Measurements from ENCODE around the gene CCDC141. TPM values are rescaled to one million over a fixed set of nuclear protein-coding genes. Genes with fewer than 3 reads are reported as not detected.
A peak's percentile ranks its signal among the peaks of the same experiment; 100 is the strongest.

CCDC141 gene
- total RNA-seq, 1 donor from 2014 or later: not detected

GRCh38 chr2:178865146-178865936 lies 184.6 kb downstream of the CCDC141 start:
- no peak for DNase-seq (ENCODE audit: low read depth)
- H3K4me3 ChIP-seq (ENCODE audit: low read depth, low read length): no peak overlapping the region
- TF ChIP-seq CTCF (conservative IDR thresholded peaks at IDR 0.05; ENCODE audit: low read depth, low read length): no peak

GRCh38 chr2:178863856-178864620 lies 185.9 kb downstream of the CCDC141 start:
- H3K4me3 ChIP-seq (ENCODE audit: low read depth, low read length): no peak overlapping the region
- DNase-seq (ENCODE audit: low read depth): no peak
- no peak for TF ChIP-seq CTCF (conservative IDR thresholded peaks at IDR 0.05; ENCODE audit: low read depth, low read length)

DNA sequence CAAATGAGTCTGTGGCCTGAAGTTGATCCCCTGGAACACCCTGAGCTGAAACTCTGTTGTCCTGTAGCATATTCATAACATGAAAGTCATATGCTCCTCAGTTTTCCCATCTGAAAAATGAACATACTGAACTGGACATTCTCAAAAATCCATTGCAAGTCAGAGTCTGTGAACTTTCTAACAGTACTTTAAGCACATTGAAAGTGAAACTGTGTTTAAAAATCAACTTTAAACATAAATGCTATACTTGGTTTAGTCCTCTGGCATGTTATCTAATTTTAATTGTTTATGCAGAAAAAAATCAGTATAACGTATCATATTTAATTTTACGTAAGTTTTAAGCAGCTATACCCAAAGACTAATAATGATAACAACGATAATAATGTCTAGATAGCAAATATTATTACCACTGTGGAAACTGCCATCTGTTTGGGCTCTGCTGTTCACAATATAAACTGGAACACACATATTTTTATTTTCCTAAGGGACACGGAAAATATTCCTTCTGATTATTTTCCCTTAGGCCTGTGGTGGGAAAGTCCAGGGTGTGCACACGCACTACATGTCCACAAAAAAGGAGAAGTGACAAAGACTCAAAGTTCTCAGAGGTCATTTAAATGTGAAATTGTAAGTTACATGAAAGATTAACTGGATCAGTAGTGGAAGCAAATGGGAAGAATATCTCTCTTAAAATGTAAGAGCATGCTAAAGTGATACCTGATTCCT lies 186.6 kb downstream of the CCDC141 start:
- no peak for TF ChIP-seq CTCF (conservative IDR thresholded peaks at IDR 0.05; ENCODE audit: low read depth, low read length)
- no peak for DNase-seq (ENCODE audit: low read depth)
- no peak overlapping the region for H3K4me3 ChIP-seq (ENCODE audit: low read depth, low read length)

DNA sequence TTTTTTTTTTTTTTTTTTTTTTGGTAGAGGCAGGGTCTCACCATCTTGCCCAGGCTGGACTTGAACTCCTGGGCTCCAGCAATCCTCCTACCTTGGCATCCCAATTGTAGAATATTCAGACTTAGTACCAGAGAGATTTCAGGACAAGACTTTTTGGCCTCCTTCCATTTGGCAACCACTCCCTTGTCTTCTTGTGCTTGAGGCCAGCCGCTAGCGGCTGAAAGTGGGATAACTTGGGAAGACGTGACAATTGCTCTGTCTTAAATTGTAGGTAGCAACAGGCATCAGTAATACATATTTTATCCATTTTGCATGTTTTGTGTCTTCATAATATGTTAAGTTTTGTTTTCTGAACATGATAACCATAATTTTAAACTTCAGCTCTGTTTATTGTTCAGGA lies 189.4 kb downstream of the CCDC141 start:
- TF ChIP-seq CTCF (conservative IDR thresholded peaks at IDR 0.05; ENCODE audit: low read depth, low read length): peak; percentile 6
- no peak overlapping the region for H3K4me3 ChIP-seq (ENCODE audit: low read depth, low read length)
- no peak for DNase-seq (ENCODE audit: low read depth)

GRCh38 chr2:178859730-178860129 lies 190.2 kb downstream of the CCDC141 start:
- no peak overlapping the region for H3K4me3 ChIP-seq (ENCODE audit: low read depth, low read length)
- DNase-seq (ENCODE audit: low read depth): no peak
- TF ChIP-seq CTCF (conservative IDR thresholded peaks at IDR 0.05; ENCODE audit: low read depth, low read length): no peak

- no peak for TF ChIP-seq CTCF (conservative IDR thresholded peaks at IDR 0.05; ENCODE audit: low read depth, low read length)
Observed at GRCh38 chr2:178858896-178859625, 190.9 kb downstream of the CCDC141 start.

More at GRCh38 chr2:178858896-178859625, 190.9 kb downstream of the CCDC141 start:
- H3K4me3 ChIP-seq (ENCODE audit: low read depth, low read length): no peak overlapping the region
- DNase-seq (ENCODE audit: low read depth): no peak

All from epithelial cell of proximal tubule (primary cell).